ENCODE results near the gene PAX5. TPM values are rescaled to one million over a fixed set of nuclear protein-coding genes. Genes with fewer than 3 reads are reported as not detected.

The PAX5 gene
- total RNA-seq, 1 experiment from 2014 or later = 0.39 TPM

- Histone ChIP-seq H2BK5ac (ENCODE audit: insufficient read length, low read length) (no peak overlapping the region), H4K5ac (ENCODE audit: insufficient read length, low read depth, low read length) (no peak overlapping the region), H2BK15ac (ENCODE audit: low read depth, low read length) (no peak overlapping the region), H2BK120ac (ENCODE audit: low read depth, low read length, poor library complexity, severe bottlenecking) (no peak overlapping the region), H3K23ac (ENCODE audit: insufficient read length, low read depth, low read length) (no peak overlapping the region), H2BK20ac (ENCODE audit: low read depth, low read length, poor library complexity, severe bottlenecking) (no peak overlapping the region), H3K79me1 (ENCODE audit: insufficient read depth, low read depth, low read length, poor library complexity, severe bottlenecking) (no peaks in the 10 kb centered on the region), H3K27ac (ENCODE audit: insufficient read length, low read depth, low read length) (no peak overlapping the region), H3K4me2 (ENCODE audit: insufficient read depth, insufficient read length, low read length) (peak overlapping the region; percentile 61), H3K9ac (ENCODE audit: extremely low read depth, insufficient read length, low read length) (no peak overlapping the region), H3K18ac (ENCODE audit: insufficient read length, low read depth, low read length) (no peak overlapping the region), H3K23me2 (ENCODE audit: insufficient read length, low read depth, low read length, poor library complexity, severe bottlenecking) (peaks cover 7% of the 10 kb centered on the region), H3K9me3 (ENCODE audit: control insufficient read depth, low read depth, low read length) (no peaks in the 10 kb centered on the region), H4K8ac (replicated peaks; ENCODE audit: insufficient read length, low read depth, low read length) (no peak overlapping the region), H2AK5ac (ENCODE audit: insufficient read length, low read length) (no peak overlapping the region), H2AFZ (ENCODE audit: low read length) (no peak overlapping the region), H3K14ac (ENCODE audit: insufficient read depth, low read length) (peak overlapping the region; percentile 1; the same call in 1 of the 2 replicates), H2BK12ac (ENCODE audit: insufficient read length, low read depth, low read length) (no peak overlapping the region), H4K91ac (ENCODE audit: insufficient read length, low read depth, low read length) (no peak overlapping the region), H3T11ph (ENCODE audit: low read length) (no peak overlapping the region), H3K4ac (ENCODE audit: low read depth, low read length) (no peak overlapping the region), H4K20me1 (ENCODE audit: control insufficient read depth, insufficient read depth, insufficient read length) (no peaks in the 10 kb centered on the region), H3K56ac (ENCODE audit: insufficient read length, low read depth, low read length) (no peak overlapping the region), H3K79me2 (ENCODE audit: insufficient read depth, low read length) (no peaks in the 10 kb centered on the region), H3K27me3 (ENCODE audit: insufficient read depth, low read length) (peaks cover 54% of the 10 kb centered on the region), H3K4me1 (ENCODE audit: insufficient read depth, low read length) (no peaks in the 10 kb centered on the region; the same call in 1 of the 2 replicates)
- H3K9me3 Mint-ChIP-seq = peaks cover 3 to 4% of the 10 kb centered on the region in 2 experiments; a peak in 2 of 5 replicates
- no CpG with 5 or more reads among the region's 65 CpGs for WGBS (ENCODE audit: extremely low coverage, insufficient read length, low lambda C conversion rate)
- H3K27ac Mint-ChIP-seq = no peak overlapping the region
- H3K4me1 Mint-ChIP-seq = peaks cover 28 to 31% of the 10 kb centered on the region in 2 experiments
- no peak for DNase-seq
- H3K27me3 Mint-ChIP-seq (ENCODE audit: low read depth) = peaks cover 95% of the 10 kb centered on the region
- TF ChIP-seq, protein P1, sequence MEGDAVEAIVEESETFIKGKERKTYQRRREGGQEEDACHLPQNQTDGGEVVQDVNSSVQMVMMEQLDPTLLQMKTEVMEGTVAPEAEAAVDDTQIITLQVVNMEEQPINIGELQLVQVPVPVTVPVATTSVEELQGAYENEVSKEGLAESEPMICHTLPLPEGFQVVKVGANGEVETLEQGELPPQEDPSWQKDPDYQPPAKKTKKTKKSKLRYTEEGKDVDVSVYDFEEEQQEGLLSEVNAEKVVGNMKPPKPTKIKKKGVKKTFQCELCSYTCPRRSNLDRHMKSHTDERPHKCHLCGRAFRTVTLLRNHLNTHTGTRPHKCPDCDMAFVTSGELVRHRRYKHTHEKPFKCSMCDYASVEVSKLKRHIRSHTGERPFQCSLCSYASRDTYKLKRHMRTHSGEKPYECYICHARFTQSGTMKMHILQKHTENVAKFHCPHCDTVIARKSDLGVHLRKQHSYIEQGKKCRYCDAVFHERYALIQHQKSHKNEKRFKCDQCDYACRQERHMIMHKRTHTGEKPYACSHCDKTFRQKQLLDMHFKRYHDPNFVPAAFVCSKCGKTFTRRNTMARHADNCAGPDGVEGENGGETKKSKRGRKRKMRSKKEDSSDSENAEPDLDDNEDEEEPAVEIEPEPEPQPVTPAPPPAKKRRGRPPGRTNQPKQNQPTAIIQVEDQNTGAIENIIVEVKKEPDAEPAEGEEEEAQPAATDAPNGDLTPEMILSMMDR (conservative IDR thresholded peaks at IDR 0.05) = no peak
- H3K4me3 Mint-ChIP-seq = peak overlapping the region; percentile 51 to 75
- H3K36me3 Mint-ChIP-seq (ENCODE audit: insufficient read depth in 1 of 3, low read depth in 3 of 3) = no peaks in the 10 kb centered on the region; a peak in 1 of 7 replicates
These were observed 47.3 kb downstream of the PAX5 start for GRCh38 chr9:36986468-36987408.
